AG08396 (cell line): Measurements from ENCODE around the gene LRRC32.
A peak's percentile ranks its signal among the peaks of the same experiment; 100 is the strongest.
"Not testable (repeated sequence)": the region's sequence is repeated elsewhere in the genome, so short reads cannot be mapped to it uniquely, and the experiment has no call there.

ENCODE experiments used
- DNase-seq: peaks from one replicate; pipeline ENCODE4 v3.0.0; 2012; ENCODE audit warnings: low spot score, mixed read lengths

Gene LRRC32

DNA sequence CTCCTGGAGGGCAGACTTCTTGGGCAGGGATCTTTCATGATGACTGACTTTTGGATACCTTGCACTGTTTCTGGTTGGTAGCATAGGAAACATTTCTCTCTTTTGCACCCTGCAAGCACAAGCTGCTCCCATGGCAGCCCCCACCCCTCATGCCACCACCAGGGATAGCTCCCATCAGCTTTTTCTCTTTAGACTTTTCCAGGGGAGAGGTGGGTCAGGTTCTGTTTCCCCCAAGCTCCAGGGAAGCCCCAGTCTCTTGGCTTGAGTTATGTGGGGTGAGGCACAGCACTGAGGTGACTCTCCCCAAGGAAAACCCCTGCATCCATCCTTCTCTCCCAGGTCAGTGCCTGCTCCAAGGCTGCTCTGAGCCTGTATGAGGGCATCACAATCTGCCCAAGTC, 22.5 kb downstream of the LRRC32 start:
- DNase-seq, result no peak

DNA sequence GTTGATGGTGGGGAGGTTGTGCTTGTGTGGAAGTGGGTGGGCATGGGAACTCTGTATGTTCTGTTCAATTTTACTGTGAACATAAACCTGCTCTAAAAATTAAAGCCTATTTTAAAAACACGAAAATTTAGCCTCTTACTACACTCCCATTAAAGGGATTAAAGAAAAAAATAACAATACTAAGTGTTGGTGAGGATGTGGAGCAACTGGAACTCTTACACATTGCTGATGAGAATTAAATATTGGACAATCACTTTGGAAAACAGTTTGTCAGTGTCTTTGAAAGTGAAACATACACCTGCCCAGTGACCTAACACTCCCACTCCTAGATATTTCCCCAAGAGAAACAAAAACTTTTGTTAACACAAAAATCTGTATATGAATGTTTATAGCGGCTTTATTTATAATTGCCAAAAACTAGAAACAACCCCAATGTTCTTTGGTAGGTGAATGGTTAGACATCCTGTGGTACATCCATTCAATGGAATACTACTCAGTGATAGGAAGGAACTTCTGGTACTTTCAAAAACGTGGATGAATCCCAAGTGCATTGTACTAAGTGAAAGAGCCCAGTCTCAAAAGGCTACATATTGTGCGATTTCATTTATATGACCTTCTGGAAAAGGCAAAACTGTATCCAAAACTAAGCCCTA, 23.5 kb downstream of the LRRC32 start:
- no peak for DNase-seq

DNA sequence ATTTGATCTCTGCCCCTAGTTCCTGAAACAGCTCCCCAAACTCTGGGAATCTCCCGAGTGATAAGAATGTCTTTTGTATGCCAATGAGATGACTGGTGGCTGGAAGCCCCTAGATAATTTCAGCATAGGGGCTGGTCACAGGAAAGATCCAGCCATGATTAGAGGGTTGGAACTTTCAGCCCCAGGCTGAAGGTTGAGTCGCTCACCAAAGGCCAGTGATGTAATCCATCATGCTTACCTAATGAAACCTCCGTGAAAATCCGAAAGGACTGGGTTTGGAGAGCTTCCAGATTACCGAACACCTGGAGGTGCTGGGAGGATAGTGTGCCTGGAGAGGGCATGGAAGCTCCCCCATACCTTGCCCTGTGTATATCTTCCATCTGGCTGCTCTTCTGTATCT, 26.0 kb downstream of the LRRC32 start:
- no peak for DNase-seq

DNA sequence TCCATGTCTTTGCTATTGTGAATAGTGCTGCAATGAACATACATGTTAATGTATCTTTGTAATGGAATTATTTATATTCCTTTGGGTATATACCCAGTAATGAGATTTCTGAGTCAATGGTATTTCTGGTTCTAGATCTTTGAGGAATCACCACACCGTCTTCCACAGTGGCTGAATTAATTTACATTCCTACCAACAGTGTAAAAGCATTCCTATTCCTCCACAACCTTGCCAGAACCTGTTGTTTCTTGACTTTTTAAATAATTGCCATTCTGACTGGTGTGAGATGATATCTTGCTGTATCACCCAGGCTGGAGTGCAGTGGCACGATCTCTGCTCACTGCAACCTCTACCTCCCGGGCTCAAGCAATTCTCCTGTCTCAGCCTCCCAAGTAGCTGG, 26.8 kb downstream of the LRRC32 start:
- DNase-seq, result not testable (repeated sequence)

DNA sequence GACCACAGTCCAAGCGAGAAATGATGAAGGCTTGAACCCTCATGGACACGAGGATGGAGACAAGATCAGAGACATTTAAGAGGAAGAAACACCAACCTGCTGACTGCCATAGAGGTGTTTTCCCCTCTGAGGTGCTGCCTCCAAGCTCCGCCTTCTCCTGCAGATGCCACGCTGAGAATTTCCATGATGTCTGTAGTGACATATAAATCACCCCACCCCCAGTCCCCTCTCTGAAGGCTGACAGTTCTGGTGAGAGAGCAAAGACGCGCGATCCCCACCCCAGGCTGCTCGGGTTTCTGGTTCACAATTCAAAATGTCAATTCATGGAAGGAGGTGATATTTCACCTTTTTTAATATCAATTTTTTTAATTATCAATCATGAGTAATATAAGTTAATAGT, 28.2 kb downstream of the LRRC32 start:
- no peak for DNase-seq

DNA sequence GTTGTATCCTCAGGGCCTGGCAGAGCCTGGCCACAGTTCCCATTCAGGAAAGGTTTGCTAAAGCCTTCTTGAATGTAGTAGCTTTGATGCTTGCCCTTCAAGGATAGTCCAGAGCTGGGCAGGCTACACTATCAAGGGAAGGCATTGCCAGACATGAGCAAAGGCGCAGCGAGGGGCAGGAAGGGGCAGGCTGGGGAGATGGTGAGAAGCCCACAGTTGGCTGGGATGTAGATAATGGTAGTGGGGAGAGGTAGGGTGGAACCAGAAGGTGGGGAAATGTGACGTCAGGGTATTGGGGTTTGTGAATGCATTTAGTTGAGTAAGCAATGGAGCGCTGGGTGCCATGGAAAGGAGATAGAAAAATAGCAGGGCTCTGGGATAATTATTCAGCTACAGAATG, 28.6 kb downstream of the LRRC32 start:
- DNase-seq, result no peak

DNA sequence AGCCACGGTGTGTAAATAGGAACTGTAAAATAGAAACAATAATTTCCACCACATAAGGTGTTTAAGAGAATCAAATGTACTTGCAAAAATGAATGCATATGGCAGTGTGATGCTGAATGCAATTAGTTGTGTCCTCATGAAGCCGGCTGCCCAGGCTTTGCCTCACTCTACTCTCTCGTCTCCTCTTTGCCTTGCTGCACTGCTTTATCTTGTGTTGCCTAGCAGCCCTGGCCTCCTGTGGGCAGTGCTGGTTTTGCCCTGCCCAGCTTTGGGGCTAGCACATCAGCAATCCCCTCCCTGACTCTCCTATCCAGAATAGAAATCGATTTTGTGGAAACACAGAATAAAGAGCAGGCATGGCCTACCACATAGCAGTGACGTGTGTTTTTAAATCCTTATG, 30.0 kb downstream of the LRRC32 start:
- no peak for DNase-seq

DNA sequence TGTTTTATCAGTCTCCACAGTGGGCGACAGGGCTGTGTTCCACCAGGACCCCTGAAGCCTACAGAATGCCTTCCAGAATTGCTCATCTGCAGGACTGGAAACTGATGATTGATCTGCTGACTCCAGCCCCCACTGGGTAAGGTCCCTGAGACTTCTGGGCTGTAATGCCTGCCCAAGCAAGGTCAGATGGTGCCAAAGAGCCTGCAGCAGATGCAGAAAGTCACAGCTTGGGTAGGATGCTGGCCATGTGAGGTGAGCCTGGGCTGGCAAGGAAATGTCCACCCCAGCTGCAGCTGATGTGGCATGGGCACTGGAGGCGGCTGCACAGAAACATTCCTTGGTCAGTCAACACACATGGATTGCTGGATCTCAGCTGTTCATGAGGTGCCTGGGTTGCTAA, 30.9 kb downstream of the LRRC32 start:
- no peak for DNase-seq

DNA sequence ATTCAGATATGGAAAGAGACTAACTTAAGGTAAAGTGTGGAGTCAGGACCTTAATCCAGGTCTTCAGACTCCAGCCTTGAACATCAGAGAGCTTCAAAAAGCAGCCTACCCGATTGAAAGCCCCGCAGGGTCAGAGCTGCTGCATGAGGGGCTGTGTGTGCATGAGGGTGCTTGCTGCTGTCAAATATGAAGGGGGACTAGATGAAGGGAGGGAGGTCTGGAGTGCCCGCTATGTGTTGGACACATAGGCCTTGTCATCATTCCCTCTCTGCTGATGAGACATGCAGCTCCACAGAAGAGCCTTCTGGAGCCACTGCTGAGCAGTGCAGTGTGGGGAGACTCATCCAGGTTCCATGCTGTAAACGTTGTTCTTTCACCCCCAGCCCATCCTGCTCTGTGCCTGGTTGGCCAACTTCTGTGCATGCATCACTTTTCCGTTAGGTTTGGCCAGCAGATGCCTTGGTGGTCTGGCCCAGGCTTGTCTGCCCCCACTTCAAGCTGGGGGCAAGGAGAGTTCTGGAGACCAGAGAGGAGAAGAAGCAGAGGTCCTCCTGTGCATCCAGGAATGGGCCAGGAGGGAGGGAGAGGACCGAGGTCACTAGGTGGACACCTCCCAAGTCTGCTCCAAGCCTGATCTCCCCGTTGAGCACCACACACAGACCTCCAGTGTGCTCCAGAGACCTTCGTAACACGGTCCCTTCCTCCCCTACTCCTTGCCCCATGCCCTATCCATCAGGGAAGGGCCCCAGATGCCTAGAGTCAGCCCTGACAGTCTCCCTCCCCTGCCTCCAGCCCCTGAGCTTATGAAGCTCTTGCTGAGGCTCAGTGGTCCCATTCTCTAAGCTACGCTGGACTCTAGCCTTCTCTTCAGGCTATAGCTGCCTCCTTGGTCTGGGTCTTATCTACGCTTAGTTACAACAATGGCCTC, 32.0 kb downstream of the LRRC32 start:
- no peak for DNase-seq

DNA sequence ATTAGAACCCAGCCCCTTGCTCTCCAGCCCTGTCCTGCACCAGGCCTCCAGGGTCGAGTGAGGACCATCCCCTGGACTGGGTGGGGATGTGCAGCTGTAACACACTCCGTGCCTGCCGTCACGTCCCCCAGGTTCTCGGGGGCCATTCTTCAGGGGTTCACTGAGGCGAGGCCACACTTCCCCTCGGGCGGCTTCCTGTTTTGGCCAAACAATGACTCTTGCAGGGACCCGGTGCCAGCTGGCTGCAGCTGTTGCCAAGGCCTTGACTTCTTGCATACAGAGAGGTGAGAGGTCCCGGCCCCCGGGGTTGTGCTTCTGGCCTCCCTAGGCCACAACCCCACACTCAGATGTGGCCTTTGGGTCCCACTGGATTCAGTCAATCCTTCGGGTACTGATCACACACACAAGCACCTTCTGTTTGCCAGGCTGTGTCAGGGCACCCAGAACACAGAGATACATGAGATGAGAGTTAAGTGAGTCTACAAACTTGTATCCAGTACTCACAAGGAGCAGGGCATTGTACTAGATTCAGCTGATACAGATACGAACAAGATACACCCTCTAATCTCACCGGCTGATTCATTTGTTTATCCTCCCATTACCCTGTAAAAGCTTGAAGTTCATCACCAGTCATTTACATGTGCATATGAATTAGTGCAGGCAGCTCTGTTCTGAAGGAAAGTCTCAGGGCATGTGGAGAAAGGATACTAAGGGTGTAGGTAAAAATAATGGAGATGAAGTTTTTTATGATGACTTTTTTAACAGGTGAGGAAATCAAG, 32.9 kb downstream of the LRRC32 start:
- no peak for DNase-seq

DNA sequence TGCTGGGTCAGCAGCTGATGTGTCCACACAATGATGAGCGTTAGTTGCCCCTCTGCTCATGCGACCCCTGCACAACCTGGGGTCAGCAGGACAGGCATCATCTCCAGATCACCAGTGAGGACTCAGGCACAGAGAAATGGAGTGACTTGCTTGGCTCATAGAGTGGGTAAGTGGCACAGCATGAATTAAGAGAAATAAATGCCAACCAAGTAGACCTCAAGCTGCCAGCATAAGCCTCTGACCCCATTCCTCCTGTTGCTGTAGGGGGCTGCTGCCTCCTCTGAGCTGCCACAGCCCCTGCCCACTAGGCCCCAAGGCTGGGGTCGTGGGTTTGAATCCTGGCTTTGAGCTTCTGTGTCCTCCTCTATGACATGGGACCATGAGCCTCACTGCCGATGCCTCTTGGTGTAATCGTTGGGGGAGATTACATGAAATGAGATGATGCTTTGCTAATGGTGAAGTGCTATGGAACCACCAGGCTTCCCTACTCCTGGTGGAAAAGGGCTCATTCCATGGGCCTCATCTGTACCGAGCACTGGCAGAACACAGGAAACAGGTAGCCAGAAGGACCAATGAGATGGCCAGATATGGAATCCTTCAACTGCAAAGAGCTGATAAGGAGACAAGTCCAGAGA, 33.6 kb downstream of the LRRC32 start:
- DNase-seq, result no peak

DNA sequence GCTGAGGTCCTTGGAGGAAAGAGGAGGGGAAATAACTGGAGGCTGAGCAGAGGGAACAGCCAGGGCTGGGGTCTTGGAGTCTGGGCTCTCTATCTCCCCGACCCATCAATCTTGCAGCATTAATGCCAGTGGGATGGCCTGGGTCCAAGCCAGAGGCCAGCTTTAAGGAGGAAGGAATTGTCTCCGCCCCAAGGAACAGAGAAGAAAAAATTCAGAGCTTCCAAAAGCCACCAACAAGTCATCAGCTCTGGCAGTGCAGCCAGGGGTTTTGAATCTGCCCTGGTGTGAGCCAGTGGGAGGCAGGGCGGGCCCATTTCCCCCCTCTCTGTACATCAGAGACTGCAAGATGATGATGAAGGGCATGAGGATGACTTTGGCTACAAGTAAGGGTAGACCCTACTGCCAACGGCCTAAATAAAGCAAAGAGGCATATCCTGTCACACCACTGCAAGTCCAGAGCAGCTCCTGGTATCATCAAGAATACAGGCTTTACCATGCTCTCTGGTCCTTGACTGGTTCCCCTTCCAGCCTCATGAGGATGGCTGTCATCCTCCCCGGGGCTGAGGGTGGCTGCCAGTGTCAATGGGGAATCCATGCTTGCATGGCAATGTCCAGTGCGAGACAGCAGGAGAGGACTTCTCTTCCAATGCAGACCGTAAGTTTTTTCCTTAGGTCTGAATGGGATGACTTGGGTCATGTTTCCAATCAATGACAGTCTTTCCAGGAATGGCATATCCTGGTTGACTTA, 34.4 kb downstream of the LRRC32 start:
- DNase-seq, result no peak

DNA sequence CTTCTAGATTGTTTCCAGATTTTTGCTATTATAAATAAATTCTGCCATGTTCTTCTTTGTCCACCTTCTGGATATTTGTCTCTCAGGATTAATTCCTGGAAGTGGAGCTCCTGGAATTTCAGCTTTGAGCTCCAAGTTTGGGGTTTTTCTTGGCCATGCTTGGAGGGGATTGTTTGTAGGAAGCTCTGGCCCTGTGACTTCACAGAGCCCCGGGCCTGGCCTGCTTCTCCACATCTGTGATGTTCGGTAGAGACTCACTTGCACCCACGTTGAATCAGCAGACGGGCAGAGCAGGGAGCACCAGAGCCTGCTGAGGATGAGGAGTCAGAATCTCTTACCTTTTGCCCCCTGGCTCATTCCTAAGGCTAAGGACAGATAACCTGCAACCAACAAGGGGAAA, 35.7 kb downstream of the LRRC32 start:
- DNase-seq, result no peak

DNA sequence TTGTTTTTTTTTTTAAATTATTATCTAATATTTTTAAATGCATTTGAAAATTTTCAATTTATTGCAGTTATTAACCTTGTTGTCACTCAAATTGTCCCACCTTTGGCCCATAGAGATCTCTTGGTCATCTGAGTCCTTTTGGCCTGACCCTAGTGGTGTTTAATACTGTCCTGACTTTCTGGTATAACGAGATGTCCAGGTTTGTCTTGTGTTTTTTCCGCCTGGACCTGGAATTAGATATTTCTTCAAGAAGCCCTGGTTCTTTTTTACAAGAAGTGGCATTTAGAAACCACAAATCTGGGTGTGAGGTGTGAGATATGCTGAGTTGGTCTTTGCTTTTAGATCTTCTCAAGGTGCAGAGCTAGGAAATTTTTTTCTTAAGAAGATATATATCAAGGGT, 38.1 kb downstream of the LRRC32 start:
- DNase-seq, result no peak

DNA sequence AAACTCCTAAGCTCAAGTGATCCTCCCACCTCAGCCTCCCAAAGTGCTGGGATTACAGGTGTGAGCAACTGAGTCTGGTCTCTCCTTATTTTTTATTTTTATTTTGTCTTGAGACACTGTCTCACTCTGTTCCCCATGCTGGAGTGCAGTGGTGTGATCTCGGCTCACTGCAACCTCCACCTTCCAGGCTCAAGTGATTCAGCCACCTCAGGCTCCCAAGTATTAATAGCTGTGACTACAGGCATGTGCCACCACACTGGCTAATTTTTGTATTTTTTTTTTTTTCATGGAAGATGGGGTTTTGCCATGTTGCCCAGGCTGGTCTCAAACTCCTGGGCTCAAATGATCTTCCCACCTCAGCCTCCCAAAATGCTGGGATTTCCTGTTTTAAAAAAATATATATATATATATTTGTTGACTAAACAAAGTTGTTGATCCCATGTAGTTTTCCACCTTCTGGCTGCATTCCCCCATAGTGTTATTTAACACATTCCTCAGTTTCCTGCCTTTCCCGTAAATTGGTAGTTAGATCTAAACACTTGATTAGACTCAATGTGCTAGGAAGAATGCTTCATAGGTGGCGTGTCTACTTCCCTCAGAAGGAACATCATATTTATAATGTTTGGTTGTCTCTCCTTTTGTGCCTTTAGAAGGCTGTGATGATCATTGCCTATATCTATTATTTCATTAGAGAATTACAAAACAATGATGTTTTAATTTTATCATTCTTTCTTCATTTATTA, 38.8 kb downstream of the LRRC32 start:
- DNase-seq, result no peak

DNA sequence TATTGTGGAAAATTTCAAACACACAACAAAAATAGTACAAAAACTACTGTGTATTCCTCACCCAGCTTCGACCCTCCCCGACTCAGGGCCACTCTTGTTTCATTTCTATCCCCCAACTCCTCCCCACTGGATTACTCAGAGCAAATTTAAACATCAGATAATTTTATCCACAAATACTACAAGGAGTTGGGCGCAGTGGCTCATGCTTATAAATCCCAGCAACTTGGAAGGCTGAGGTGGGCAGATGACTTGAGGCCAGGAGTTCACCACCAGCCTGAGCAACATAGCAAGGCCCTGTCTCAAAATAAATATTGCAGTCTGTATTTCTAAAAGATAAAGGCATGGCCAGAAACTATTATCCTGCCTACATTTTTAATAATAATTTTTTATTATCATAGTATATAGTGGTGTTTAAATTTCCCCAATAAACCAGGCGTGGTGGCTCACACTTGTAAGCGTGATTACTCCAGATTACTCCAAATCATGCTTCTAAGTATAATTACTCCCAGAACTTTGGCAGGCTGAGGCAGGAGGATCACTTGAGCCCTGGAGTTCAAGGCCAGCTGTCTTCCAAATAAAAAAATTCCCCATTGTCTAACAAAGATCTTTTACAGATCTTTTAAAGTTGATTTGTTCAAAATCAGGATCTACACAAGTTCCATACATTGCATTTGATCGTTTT, 39.8 kb downstream of the LRRC32 start:
- no peak for DNase-seq

DNA sequence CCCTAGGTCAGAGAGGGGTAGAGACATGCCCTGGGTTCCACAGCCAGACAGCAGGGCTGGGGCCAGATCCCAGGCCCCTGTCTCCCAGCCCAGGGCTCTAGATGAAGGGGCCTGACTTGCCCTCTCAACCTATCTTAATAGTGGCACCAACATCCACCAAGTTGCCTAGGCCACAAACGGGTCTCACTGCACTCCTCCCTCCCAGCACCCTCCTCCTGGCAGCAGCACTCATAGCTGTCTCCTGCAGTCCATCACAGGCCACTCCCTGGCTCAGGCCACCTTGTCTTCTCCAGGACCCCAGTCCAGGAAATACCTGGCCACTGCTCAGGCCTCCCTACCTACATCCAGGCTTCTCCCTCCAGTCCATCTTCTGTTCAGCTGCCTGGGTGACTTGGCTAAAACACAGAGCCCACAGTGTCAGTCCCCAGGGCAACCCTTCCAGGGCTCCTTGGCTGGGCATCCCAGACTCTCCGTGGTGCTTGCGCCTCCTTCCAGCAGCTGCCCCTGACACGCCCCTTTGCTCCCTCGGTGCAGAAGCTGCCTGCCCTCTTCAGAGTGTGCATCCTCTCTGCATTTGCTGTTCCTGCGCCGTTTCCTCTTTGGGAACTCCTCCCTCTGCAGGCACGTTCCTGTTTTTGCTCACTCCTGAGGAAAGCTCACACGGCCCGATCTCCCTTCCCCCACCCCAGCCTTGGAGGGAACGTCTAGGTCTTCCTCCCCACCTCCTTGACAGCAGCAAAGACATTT, 40.5 kb downstream of the LRRC32 start:
- DNase-seq, result peak; percentile 33

DNA sequence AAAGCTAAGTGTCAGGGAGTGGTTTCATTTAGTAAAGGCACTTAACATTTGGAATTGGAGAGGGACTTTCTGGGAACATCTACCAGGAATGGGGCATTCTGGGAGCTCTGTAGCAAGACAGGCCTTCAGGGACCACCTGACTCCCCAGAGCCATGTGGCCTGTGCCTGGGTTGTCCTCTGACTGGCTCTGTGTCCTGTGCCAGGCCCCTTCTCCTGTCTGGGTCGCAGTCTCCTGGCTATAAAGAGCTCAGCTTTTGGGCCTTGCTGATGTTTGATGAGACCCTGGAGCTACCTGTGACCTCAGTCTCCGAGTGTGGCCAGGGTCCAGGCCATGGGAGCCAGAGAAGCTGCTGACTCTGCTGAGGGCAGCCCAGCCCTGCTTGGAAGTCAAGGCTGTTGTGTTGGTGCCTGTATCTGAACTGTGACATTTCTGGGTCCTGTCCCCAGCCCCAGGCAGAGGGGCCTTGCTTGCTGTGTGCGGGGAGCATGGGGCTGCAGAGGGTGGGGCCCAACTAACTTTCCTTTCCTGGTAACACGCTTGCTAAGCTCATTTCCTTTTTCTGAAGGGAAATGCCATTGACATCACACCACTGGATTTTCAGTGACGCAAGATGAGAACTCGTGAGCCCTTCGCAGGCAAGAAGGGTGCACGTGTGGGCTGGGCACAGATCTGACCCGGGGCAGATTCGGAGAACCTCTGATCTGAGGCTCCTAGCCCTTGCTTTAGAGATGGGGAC, 41.3 kb downstream of the LRRC32 start:
- DNase-seq, result no peak

DNA sequence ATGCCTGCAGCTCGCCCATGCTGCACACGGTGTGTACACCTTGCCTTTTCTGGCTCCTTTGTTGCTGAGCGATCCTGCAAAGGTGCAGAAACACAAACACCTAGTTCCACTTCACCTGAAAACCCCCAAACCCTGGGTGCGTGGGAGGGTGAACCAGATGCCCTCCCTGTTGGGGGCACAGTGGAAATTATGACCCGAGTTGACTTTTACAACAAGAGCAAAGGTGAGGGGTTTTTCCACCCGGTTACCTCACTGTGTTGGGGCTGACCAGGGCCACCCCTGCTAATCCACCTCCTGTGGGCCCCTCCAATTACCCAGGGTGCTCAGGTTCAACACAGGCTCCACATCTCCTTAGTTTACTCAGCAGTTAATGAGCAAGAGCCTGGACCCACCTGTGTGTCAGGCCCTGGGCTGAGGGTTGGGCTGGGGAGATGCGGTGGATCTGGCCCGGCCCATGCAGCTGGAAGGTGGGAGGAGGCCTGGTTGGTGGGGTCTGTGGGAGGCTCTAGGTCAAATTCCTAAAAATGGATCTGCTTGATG, 42.1 kb downstream of the LRRC32 start:
- no peak for DNase-seq
